SU-DHL-6 (cell line): ENCODE measurements around the gene PLD1.

Experiments used
- EZH2phosphoT487 ChIP-seq: fragments of 200-600 bp; sonication (generic), shearing (Covaris generic); conservative IDR thresholded peaks from 2 replicates; pipeline ENCODE4 v1.6.1; 2018; ENCODE audit warnings: mild to moderate bottlenecking, antibody characterized with exemption, low read length, moderate library complexity, mixed read lengths
- TF ChIP-seq, protein P1 (sequence below): fragments of 200-600 bp; sonication (generic); IDR thresholded peaks from one replicate; pipeline ENCODE4 v1.5.1; 2017; ENCODE audit warnings: antibody characterized with exemption, mild to moderate bottlenecking, low read length, moderate library complexity; ENCODE audit not compliant: insufficient read depth, poor library complexity, severe bottlenecking

DNA sequence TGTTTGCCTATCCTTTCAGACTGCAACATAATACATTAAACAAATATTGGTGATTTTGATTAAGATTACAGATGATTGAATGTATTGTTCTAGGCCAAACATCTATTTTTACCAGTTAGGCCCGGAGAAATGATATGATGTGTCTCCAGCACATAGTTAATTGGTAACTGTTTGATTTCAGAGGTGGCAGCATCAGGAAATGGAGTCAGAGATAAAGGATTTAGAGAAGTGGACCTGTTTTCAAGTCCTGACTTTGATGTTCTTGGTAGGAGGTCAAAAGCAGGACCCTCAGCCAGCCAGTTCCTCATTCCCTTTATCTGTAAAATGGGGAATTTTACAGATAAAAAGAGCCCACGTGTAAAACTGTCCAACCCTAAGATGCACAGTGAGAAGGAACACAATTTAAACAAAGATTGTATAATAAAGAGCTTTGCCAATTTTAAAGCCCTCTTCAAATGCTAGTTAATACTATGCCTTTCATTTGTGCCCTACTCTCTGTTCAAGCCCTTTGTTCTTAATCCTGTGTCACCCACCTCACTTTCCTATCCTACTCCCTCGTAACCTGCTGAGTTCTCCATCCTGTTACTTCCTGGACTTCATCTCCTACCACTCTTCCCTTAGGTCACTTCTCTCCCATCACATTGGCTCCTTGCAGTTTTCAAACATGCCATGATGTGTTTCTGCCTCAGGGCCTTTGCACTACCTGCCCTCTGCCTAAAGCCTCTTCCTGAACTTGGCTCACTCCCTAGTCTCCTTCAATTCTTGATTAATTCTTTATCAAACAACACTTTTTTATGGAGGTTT lies 35.4 kb upstream of the PLD1 start:
- TF ChIP-seq, protein P1, sequence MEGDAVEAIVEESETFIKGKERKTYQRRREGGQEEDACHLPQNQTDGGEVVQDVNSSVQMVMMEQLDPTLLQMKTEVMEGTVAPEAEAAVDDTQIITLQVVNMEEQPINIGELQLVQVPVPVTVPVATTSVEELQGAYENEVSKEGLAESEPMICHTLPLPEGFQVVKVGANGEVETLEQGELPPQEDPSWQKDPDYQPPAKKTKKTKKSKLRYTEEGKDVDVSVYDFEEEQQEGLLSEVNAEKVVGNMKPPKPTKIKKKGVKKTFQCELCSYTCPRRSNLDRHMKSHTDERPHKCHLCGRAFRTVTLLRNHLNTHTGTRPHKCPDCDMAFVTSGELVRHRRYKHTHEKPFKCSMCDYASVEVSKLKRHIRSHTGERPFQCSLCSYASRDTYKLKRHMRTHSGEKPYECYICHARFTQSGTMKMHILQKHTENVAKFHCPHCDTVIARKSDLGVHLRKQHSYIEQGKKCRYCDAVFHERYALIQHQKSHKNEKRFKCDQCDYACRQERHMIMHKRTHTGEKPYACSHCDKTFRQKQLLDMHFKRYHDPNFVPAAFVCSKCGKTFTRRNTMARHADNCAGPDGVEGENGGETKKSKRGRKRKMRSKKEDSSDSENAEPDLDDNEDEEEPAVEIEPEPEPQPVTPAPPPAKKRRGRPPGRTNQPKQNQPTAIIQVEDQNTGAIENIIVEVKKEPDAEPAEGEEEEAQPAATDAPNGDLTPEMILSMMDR, result no peak
- TF ChIP-seq EZH2phosphoT487, result no peak
